Natural killer cell (primary cell): ENCODE measurements around the gene GARNL3. TPM values are rescaled to one million over a fixed set of nuclear protein-coding genes. Genes with fewer than 3 reads are reported as not detected.

Experiments used
- ATAC-seq, 3 donors: fragments of 150-1000 bp in 2 of 3; fragments of 200-7000 bp in 1 of 3; cut with Tn5 transposase; 1 replicate in 1 of 3; 2 replicates in 2 of 3; pipeline ENCODE4 v1.10.0; 2021; ENCODE audit warnings: mild to moderate bottlenecking in 2 of 3, moderate library complexity in 2 of 3
- DNase-seq, 2 donors: peaks; one replicate each; pipeline versions ENCODE4 v3.0.0 to v3.0.0-alpha.2; 2013 to 2021; ENCODE audit warnings: mixed read lengths in 1 of 2
- H3K27ac ChIP-seq: one replicate; pipeline ENCODE4 v1.5.1; 2013; ENCODE audit warnings: mild to moderate bottlenecking, low read length
- H3K27me3 ChIP-seq: one replicate; pipeline ENCODE4 v1.6.1; 2013; ENCODE audit warnings: low read length; ENCODE audit not compliant: control insufficient read depth, insufficient read depth
- H3K36me3 ChIP-seq: one replicate; pipeline ENCODE4 v1.6.1; 2013; ENCODE audit warnings: low read length; ENCODE audit not compliant: control insufficient read depth, insufficient read depth
- H3K4me1 ChIP-seq: one replicate; pipeline ENCODE4 v1.6.1; 2013; ENCODE audit warnings: low read length; ENCODE audit not compliant: control insufficient read depth, insufficient read depth
- H3K4me3 ChIP-seq: one replicate; pipeline ENCODE4 v1.5.1; 2013; ENCODE audit warnings: low read length
- H3K9me3 ChIP-seq: one replicate; pipeline ENCODE4 v1.6.1; 2013; ENCODE audit warnings: low read length; ENCODE audit not compliant: control insufficient read depth, insufficient read depth
- H3K27ac Mint-ChIP-seq, 2 donors: one replicate each; pipeline ENCODE4 v1.8.0; 2022; ENCODE audit warnings: mild to moderate bottlenecking in 2 of 2, mixed read lengths in 2 of 2, moderate library complexity in 1 of 2
- H3K27me3 Mint-ChIP-seq, 2 donors: one replicate each; pipeline ENCODE4 v1.8.0; 2022; ENCODE audit warnings: low read depth in 2 of 2, mixed read lengths in 2 of 2
- H3K36me3 Mint-ChIP-seq: one replicate; pipeline ENCODE4 v1.8.0; 2022; ENCODE audit warnings: mixed read lengths
- H3K4me1 Mint-ChIP-seq, 2 donors: one replicate each; pipeline ENCODE4 v1.8.0; 2022; ENCODE audit warnings: mixed read lengths in 2 of 2
- H3K4me3 Mint-ChIP-seq: one replicate; pipeline ENCODE4 v1.8.0; 2022; ENCODE audit warnings: mild to moderate bottlenecking, moderate library complexity, mixed read lengths
- H3K9me3 Mint-ChIP-seq, 2 donors: one replicate each; pipeline ENCODE4 v1.8.0; 2022; ENCODE audit warnings: mixed read lengths in 2 of 2
- WGBS: methylation state at CpG from one replicate; pipeline ENCODE4 v1.1.7; 2013; ENCODE audit warnings: missing lambda C conversion rate; ENCODE audit not compliant: insufficient coverage; 5-methylcytosine and 5-hydroxymethylcytosine counted together
- intact Hi-C: fragments of 100-400 bp; cut with micrococcal nuclease; formaldehyde crosslinking; loops from one replicate; pipeline ENCODE4 v1.14.2; 2022
- total RNA-seq, 4 donors: library from RNA; stranded (reverse); fragments of 120-200 nt in 1 of 4; gene quantifications; one replicate each; pipeline versions ENCODE4 v1.2.3 to v1.2.4, GENCODE V29; 2013 to 2022
- TF ChIP-seq, protein P1 (sequence below): fragments of 200-600 bp; IDR thresholded peaks from one replicate; pipeline ENCODE4 v1.8.0; 2022; ENCODE audit warnings: antibody characterized with exemption

The GARNL3 gene
- total RNA-seq, 3 donors from 2014 or later (not counting 1 experiment from before 2014, with no cell fraction given) = 3.8 to 6.0 (median 6.0) TPM

DNA sequence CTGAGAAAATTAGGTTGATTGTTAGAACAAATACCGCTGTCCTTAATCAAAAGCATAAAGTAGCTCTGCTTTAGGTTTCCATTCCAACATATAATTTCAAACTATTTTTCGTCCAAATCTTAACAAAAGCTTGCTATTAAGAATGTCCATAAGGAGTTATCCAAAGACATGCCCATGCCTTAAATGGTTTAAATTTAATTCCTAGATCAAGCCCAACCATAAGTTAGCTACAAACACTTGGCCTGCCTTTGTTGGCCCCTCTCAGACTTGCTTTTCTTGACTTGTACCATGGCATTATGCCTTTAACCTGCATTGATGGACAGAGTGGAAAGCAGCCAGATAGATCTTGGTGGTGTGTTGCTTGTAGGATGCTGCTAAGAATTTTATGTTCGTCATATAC is 8.8 kb downstream of the GARNL3 start:
- no peaks in the 10 kb centered on the region for H3K4me1 ChIP-seq
- no peaks in the 10 kb centered on the region for H3K4me1 Mint-ChIP-seq
- H3K4me3 ChIP-seq = no peak overlapping the region
- peaks cover 10 to 15% of the 10 kb centered on the region in 2 donors for H3K27me3 Mint-ChIP-seq
- no peaks in the 10 kb centered on the region for H3K9me3 ChIP-seq
- DNase-seq (no peak), ATAC-seq (no peak)
- H3K27me3 ChIP-seq = no peaks in the 10 kb centered on the region
- no peaks in the 10 kb centered on the region for H3K36me3 ChIP-seq
- WGBS = 100% methylated on average over 3 of the region's 3 CpGs
- H3K9me3 Mint-ChIP-seq = no peaks in the 10 kb centered on the region
- intact Hi-C loops = no loop called here
- no peak overlapping the region for H3K27ac Mint-ChIP-seq
- no peak overlapping the region for H3K4me3 Mint-ChIP-seq
- H3K27ac ChIP-seq = no peak overlapping the region
- H3K36me3 Mint-ChIP-seq = no peaks in the 10 kb centered on the region
- TF ChIP-seq, protein P1, sequence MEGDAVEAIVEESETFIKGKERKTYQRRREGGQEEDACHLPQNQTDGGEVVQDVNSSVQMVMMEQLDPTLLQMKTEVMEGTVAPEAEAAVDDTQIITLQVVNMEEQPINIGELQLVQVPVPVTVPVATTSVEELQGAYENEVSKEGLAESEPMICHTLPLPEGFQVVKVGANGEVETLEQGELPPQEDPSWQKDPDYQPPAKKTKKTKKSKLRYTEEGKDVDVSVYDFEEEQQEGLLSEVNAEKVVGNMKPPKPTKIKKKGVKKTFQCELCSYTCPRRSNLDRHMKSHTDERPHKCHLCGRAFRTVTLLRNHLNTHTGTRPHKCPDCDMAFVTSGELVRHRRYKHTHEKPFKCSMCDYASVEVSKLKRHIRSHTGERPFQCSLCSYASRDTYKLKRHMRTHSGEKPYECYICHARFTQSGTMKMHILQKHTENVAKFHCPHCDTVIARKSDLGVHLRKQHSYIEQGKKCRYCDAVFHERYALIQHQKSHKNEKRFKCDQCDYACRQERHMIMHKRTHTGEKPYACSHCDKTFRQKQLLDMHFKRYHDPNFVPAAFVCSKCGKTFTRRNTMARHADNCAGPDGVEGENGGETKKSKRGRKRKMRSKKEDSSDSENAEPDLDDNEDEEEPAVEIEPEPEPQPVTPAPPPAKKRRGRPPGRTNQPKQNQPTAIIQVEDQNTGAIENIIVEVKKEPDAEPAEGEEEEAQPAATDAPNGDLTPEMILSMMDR = no peak

DNA sequence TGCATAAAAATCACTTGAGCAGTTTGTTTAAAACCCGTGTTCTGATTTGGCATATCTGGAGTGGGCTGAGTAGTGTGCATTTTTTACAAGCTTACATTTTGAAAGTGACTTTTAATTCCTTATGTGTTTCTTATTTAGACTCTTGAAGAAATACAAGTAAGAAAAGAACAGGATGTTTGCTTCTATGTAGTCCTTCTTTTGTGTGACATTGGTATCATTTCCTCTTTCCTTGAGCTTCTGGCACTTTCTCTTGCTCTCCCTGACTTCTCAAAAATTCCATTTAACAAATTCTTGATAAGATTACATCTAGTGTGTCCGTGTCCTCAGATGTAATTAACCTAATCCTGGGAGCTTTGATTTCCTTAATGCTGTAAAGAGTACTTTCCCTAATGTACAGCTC is 12.5 kb downstream of the GARNL3 start:
- DNase-seq (no peak), ATAC-seq (no peak)
- H3K4me3 ChIP-seq = no peak overlapping the region
- intact Hi-C loops = no loop called here
- no peaks in the 10 kb centered on the region for H3K36me3 ChIP-seq
- no peaks in the 10 kb centered on the region for H3K27me3 ChIP-seq
- WGBS = 67% methylated on average over 2 of the region's 2 CpGs
- TF ChIP-seq, protein P1 = no peak
- H3K9me3 Mint-ChIP-seq = no peaks in the 10 kb centered on the region
- H3K9me3 ChIP-seq = no peaks in the 10 kb centered on the region
- no peak overlapping the region for H3K4me3 Mint-ChIP-seq
- no peaks in the 10 kb centered on the region for H3K4me1 Mint-ChIP-seq
- no peaks in the 10 kb centered on the region for H3K36me3 Mint-ChIP-seq
- H3K27ac ChIP-seq = no peak overlapping the region
- H3K27ac Mint-ChIP-seq = no peak overlapping the region
- H3K4me1 ChIP-seq = no peaks in the 10 kb centered on the region
- peaks cover 10 to 32% of the 10 kb centered on the region in 2 donors for H3K27me3 Mint-ChIP-seq

DNA sequence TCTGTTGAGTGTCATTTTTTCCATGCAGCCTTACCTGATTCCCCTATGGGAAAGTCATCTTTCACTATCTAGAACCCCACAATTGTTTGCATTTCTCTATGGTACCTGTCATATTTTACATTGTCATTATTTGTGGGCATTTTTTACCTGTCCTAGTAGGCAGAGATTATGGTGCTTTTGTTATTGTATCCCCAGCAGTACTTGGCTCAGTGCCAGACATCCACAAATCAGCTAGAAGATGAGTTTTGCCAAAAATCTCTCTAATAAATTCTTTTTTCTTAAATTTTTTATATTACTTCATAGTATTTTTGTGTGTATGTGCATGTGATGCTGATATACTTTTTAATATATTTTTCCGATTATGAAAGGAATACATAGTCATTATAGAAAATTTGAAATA is 13.2 kb downstream of the GARNL3 start:
- Histone ChIP-seq H3K27me3 (no peaks in the 10 kb centered on the region), H3K4me3 (no peak overlapping the region), H3K36me3 (no peaks in the 10 kb centered on the region), H3K4me1 (no peaks in the 10 kb centered on the region), H3K27ac (no peak overlapping the region), H3K9me3 (no peaks in the 10 kb centered on the region)
- Mint-ChIP-seq H3K36me3 (no peaks in the 10 kb centered on the region), H3K9me3 (no peaks in the 10 kb centered on the region), H3K4me3 (no peak overlapping the region), H3K27me3 (peaks cover 10 to 32% of the 10 kb centered on the region in 2 donors), H3K27ac (no peak overlapping the region), H3K4me1 (no peaks in the 10 kb centered on the region)
- DNase-seq = no peak
- intact Hi-C loops = no loop called here
- WGBS = no CpG with 5 or more reads among the region's 1 CpG
- no peak for ATAC-seq
- TF ChIP-seq, protein P1 = no peak

DNA sequence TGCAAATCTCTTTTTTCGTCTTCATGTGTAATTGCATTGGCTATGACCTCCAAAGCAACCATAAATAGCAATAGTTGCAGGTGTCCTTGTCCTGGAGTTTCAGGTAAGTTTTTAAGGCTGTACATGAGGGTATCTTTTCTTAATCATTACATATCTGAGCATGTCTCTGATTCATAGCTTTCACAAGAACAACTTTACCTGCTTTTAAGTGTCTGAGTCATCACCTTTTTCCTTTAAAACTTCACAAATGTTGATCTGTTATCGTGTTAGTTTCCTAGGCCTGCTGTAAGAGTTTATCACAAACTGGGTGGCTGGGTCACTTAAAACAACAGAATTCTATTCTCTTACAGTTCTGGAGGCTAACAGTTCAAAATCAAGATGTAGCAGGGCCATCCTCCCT is 13.8 kb downstream of the GARNL3 start:
- no peaks in the 10 kb centered on the region for H3K36me3 Mint-ChIP-seq
- no peak overlapping the region for H3K4me3 Mint-ChIP-seq
- Histone ChIP-seq H3K9me3 (no peaks in the 10 kb centered on the region), H3K27ac (no peak overlapping the region), H3K4me1 (no peaks in the 10 kb centered on the region), H3K36me3 (no peaks in the 10 kb centered on the region), H3K4me3 (no peak overlapping the region), H3K27me3 (no peaks in the 10 kb centered on the region)
- 100% methylated on average over 1 of the region's 2 CpGs for WGBS
- DNase-seq (no peak), ATAC-seq (no peak)
- TF ChIP-seq, protein P1 = no peak
- no peak overlapping the region for H3K27ac Mint-ChIP-seq
- no peaks in the 10 kb centered on the region for H3K9me3 Mint-ChIP-seq
- H3K27me3 Mint-ChIP-seq = peaks cover 10 to 32% of the 10 kb centered on the region in 2 donors
- intact Hi-C loops = no loop called here
- no peaks in the 10 kb centered on the region for H3K4me1 Mint-ChIP-seq
